A549 (cell line): Measurements from ENCODE around the gene LSM4.

Experiments
- CEBPB ChIP-seq, 2 experiments: fragments of >200 bp in 1 of 2; sonication (Bioruptor Twin) in 1 of 2; formaldehyde crosslinking in 1 of 2; IDR thresholded peaks; 2 replicates each; pipeline ENCODE4 v1.6.1; 2012 to 2016
- CTCF ChIP-seq: fragments of >200 bp; sonication (Bioruptor Twin); formaldehyde crosslinking; IDR thresholded peaks from 3 replicates; pipeline ENCODE4 v1.5.1; 2016
- EP300 ChIP-seq, 2 experiments: fragments of >200 bp; sonication (Bioruptor Twin); formaldehyde crosslinking; IDR thresholded peaks; 2 replicates in 1 of 2; 3 replicates in 1 of 2; pipeline ENCODE4 v1.6.1; 2016 to 2017
- FOSL2 ChIP-seq, 2 experiments: fragments of 450-650 bp in 1 of 2; fragments of >200 bp in 1 of 2; sonication (Bioruptor Twin) in 1 of 2; formaldehyde crosslinking; IDR thresholded peaks; 2 replicates each; pipeline versions ENCODE4 v1.5.0 to v1.6.1; 2016 to 2020; ENCODE audit warnings: mild to moderate bottlenecking in 1 of 2, moderate library complexity in 1 of 2
- HEYL ChIP-seq: fragments of 250-450 bp; sonication (Bioruptor Pico); IDR thresholded peaks from 2 replicates; pipeline ENCODE4 v1.8.0; 2021; ENCODE audit warnings: mild to moderate bottlenecking, moderate library complexity
- KDM1A ChIP-seq: fragments of 200-600 bp; sonication (generic); IDR thresholded peaks from 2 replicates; pipeline ENCODE4 v1.6.1; 2016; ENCODE audit warnings: low read depth, mild to moderate bottlenecking
- MAFK ChIP-seq: fragments of 450-650 bp; IDR thresholded peaks from 2 replicates; pipeline ENCODE4 v1.6.1; 2014; ENCODE audit not compliant: partially characterized antibody
- MYC ChIP-seq: IDR thresholded peaks from 2 replicates; pipeline ENCODE4 v1.6.1; 2012; ENCODE audit warnings: mild to moderate bottlenecking, inconsistent platforms, low read length, improper control_type of control experiment, borderline replicate concordance
- POLR2A ChIP-seq: IDR thresholded peaks from 2 replicates; pipeline ENCODE4 v1.6.1; 2012; ENCODE audit warnings: mild to moderate bottlenecking, low read length
- RAD21 ChIP-seq, 2 experiments: fragments of >200 bp in 1 of 2; sonication (Bioruptor Twin) in 1 of 2; formaldehyde crosslinking in 1 of 2; IDR thresholded peaks in 1 of 2; conservative IDR thresholded peaks in 1 of 2; 2 replicates in 1 of 2; 3 replicates in 1 of 2; pipeline ENCODE4 v1.6.1; 2012 to 2018; ENCODE audit warnings: inconsistent platforms in 1 of 2
- RCOR1 ChIP-seq: fragments of 150-350 bp; IDR thresholded peaks from 2 replicates; pipeline ENCODE4 v1.6.1; 2014; ENCODE audit warnings: antibody characterized with exemption, low read length, low read depth
- TF ChIP-seq, protein P1 (sequence below): IDR thresholded peaks from 2 replicates; pipeline ENCODE4 v1.6.1; 2012

- no peak for TF ChIP-seq KDM1A
- no peak for TF ChIP-seq CTCF
- TF ChIP-seq HEYL (CRISPR knock-in tag), result no peak
- TF ChIP-seq EP300 (IDR thresholded peaks at IDR 0.05), result no peak
- TF ChIP-seq MYC, result no peak
- no peak for TF ChIP-seq POLR2A
- no peak for TF ChIP-seq CEBPB (IDR thresholded peaks at IDR 0.05)
- no peak for TF ChIP-seq FOSL2 (IDR thresholded peaks at IDR 0.05)
- no peak for TF ChIP-seq FOSL2 (CRISPR knock-in tag; IDR thresholded peaks at IDR 0.05)
- no peak for TF ChIP-seq RAD21 (conservative IDR thresholded peaks at IDR 0.05 in 1 of 2, IDR thresholded peaks at IDR 0.05 in 1 of 2)
- TF ChIP-seq, protein P1, sequence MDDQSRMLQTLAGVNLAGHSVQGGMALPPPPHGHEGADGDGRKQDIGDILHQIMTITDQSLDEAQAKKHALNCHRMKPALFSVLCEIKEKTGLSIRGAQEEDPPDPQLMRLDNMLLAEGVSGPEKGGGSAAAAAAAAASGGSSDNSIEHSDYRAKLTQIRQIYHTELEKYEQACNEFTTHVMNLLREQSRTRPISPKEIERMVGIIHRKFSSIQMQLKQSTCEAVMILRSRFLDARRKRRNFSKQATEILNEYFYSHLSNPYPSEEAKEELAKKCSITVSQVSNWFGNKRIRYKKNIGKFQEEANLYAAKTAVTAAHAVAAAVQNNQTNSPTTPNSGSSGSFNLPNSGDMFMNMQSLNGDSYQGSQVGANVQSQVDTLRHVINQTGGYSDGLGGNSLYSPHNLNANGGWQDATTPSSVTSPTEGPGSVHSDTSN, result no peak
- TF ChIP-seq RCOR1, result no peak
- no peak for TF ChIP-seq MAFK
Measured at GRCh38 chr19:18311502-18312091, 11.3 kb downstream of the LSM4 start.
